ENCODE measurements around the gene PLXDC2.
A peak's percentile ranks its signal among the peaks of the same experiment; 100 is the strongest.
"Not testable (repeated sequence)": the region's sequence is repeated elsewhere in the genome, so short reads cannot be mapped to it uniquely, and the experiment has no call there.

PLXDC2 gene

DNA sequence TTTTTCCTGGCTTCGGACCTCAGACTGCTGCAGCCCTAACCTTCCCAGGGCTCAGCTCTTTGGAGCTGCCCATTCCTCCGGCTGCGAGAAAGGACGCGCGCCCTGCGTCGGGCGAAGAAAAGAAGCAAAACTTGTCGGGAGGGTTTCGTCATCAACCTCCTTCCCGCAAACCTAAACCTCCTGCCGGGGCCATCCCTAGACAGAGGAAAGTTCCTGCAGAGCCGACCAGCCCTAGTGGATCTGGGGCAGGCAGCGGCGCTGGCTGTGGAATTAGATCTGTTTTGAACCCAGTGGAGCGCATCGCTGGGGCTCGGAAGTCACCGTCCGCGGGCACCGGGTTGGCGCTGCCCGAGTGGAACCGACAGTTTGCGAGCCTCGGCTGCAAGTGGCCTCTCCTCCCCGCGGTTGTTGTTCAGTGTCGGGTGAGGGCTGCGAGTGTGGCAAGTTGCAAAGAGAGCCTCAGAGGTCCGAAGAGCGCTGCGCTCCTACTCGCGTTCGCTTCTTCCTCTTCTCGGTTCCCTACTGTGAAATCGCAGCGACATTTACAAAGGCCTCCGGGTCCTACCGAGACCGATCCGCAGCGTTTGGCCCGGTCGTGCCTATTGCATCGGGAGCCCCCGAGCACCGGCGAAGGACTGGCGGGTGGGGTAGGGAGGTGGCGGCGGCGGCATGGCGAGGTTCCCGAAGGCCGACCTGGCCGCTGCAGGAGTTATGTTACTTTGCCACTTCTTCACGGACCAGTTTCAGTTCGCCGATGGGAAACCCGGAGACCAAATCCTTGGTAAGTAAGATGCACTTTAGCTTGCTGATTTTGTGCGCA, at the start of gene PLXDC2:
PLXDC2 (plus strand) TSS at position 22 of the 820 bp plus-strand sequence.
- peak within 1 kb of the TSS; percentile 87 for H3K4me3 ChIP-seq (ENCODE audit: low read length)
- no peaks in the 10 kb centered on the region for H3K4me1 ChIP-seq (ENCODE audit: control insufficient read depth, insufficient read depth, low read length)
- no peak for DNase-seq (ENCODE audit: low read depth, low spot score)
- no CpG with 5 or more reads among the region's 65 CpGs for WGBS (ENCODE audit: insufficient coverage, insufficient read length)
- H3K27me3 ChIP-seq (ENCODE audit: control insufficient read depth, insufficient read depth, low read length) = no peaks in the 10 kb centered on the region
- H3K27ac ChIP-seq (ENCODE audit: low read length) = no peak within 1 kb of the TSS
- no peaks in the 10 kb centered on the region for H3K36me3 ChIP-seq (ENCODE audit: control insufficient read depth, insufficient read depth, low read length)
- no peaks in the 10 kb centered on the region for H3K9me3 ChIP-seq (ENCODE audit: control insufficient read depth, insufficient read depth, low read length)

DNA sequence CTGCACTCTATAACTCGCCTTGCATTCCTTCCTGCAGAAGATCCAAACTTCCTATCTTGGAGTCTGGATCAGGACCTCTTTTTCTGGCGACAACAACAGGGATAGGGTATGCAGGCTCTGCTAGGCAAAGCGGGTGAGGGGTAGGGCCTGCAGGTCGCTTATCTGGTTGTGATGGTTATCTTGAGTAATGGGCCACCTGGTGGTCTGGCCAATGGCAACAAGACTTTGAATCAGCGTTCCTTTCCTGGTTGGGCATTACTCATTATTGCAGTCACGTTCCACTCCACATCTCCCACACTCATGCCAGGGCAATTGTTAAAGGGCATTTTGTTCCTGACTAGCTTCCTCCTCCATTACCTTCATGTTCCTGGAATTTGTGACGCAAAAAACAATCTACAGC, 48.4 kb upstream of the PLXDC2 start:
- no CpG with 5 or more reads among the region's 7 CpGs for WGBS (ENCODE audit: insufficient coverage, insufficient read length)
- H3K27me3 ChIP-seq (ENCODE audit: control insufficient read depth, insufficient read depth, low read length) = no peaks in the 10 kb centered on the region

DNA sequence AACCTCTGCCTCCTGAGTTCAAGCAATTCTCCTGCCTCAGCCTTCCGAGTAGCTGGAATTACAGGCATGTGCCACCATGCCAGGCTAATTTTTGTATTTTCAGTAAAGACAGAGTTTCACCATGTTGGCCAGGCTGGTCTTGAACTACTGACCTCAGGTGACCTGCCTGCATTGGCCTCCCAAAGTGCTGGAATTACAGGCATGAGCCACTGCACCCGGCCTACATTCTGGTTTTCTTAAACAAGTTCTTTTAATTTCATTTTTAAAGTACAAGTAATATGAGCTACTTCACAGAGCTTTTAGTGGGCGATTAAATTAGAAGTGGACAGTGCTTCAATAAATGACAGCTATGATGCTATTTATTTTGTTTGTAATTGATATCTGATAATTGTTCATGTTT, 46.4 kb upstream of the PLXDC2 start:
- H3K9me3 ChIP-seq (ENCODE audit: control insufficient read depth, insufficient read depth, low read length); H3K27me3 ChIP-seq (ENCODE audit: control insufficient read depth, insufficient read depth, low read length); H3K36me3 ChIP-seq (ENCODE audit: control insufficient read depth, insufficient read depth, low read length); H3K4me1 ChIP-seq (ENCODE audit: control insufficient read depth, insufficient read depth, low read length); H3K4me3 ChIP-seq (ENCODE audit: low read length); H3K27ac ChIP-seq (ENCODE audit: low read length); DNase-seq (ENCODE audit: low read depth, low spot score): not testable (repeated sequence)
- WGBS (ENCODE audit: insufficient coverage, insufficient read length) = no CpG with 5 or more reads among the region's 3 CpGs

More for the DNA sequence above, 48.4 kb upstream of the PLXDC2 start:
- Histone ChIP-seq H3K9me3 (ENCODE audit: control insufficient read depth, insufficient read depth, low read length) (no peaks in the 10 kb centered on the region), H3K27ac (ENCODE audit: low read length) (no peak overlapping the region), H3K36me3 (ENCODE audit: control insufficient read depth, insufficient read depth, low read length) (no peaks in the 10 kb centered on the region), H3K4me3 (ENCODE audit: low read length) (no peak overlapping the region), H3K4me1 (ENCODE audit: control insufficient read depth, insufficient read depth, low read length) (no peaks in the 10 kb centered on the region)
- DNase-seq (ENCODE audit: low read depth, low spot score) = peak; percentile 22

DNA sequence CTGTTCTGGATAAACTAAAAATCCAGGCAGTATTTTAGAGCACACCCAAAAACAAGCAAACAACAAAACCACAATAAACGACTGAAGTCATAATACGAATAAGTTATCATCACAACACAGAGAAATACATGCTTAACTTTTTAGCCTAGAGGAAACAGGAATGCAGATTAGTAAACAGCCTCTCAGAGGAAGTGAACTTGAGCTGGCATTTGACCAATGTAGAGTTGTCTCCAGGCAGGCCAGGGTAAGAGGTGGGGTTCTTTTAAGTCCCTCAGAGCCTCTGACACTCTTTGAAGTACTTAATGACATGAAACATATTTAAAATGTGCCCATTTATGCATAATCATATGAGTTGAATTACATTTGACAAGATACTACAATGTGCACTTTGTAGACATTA, 43.3 kb upstream of the PLXDC2 start:
- Histone ChIP-seq H3K4me3 (ENCODE audit: low read length) (no peak overlapping the region), H3K27ac (ENCODE audit: low read length) (no peak overlapping the region), H3K27me3 (ENCODE audit: control insufficient read depth, insufficient read depth, low read length) (no peaks in the 10 kb centered on the region), H3K9me3 (ENCODE audit: control insufficient read depth, insufficient read depth, low read length) (no peaks in the 10 kb centered on the region), H3K4me1 (ENCODE audit: control insufficient read depth, insufficient read depth, low read length) (no peaks in the 10 kb centered on the region), H3K36me3 (ENCODE audit: control insufficient read depth, insufficient read depth, low read length) (no peaks in the 10 kb centered on the region)
- no CpG with 5 or more reads among the region's 2 CpGs for WGBS (ENCODE audit: insufficient coverage, insufficient read length)
- DNase-seq (ENCODE audit: low read depth, low spot score) = no peak

DNA sequence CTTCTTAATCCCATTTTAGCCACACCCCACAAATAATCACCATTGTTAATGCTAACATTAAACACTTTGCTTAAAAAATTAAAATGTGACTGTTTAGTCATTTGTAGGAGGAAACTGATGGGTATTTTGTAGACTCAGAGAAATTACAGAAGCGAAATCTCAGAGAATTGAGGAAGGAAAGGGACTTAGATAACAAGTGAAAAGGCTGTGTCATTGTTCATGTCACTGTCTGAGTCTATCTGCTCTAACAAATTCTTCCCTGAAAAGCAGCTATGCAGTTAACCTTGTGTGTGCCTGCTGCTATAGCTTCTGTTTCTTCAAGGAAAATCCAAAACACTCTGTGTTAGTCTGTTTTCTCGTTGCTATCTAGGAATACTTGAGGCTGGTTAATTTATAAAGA, 40.9 kb upstream of the PLXDC2 start:
- no peak for DNase-seq (ENCODE audit: low read depth, low spot score)
- no peaks in the 10 kb centered on the region for H3K9me3 ChIP-seq (ENCODE audit: control insufficient read depth, insufficient read depth, low read length)
- WGBS (ENCODE audit: insufficient coverage, insufficient read length) = no CpG with 5 or more reads among the region's 2 CpGs
- no peaks in the 10 kb centered on the region for H3K36me3 ChIP-seq (ENCODE audit: control insufficient read depth, insufficient read depth, low read length)
- H3K4me3 ChIP-seq (ENCODE audit: low read length) = no peak overlapping the region
- no peaks in the 10 kb centered on the region for H3K4me1 ChIP-seq (ENCODE audit: control insufficient read depth, insufficient read depth, low read length)
- no peak overlapping the region for H3K27ac ChIP-seq (ENCODE audit: low read length)
- H3K27me3 ChIP-seq (ENCODE audit: control insufficient read depth, insufficient read depth, low read length) = no peaks in the 10 kb centered on the region

DNA sequence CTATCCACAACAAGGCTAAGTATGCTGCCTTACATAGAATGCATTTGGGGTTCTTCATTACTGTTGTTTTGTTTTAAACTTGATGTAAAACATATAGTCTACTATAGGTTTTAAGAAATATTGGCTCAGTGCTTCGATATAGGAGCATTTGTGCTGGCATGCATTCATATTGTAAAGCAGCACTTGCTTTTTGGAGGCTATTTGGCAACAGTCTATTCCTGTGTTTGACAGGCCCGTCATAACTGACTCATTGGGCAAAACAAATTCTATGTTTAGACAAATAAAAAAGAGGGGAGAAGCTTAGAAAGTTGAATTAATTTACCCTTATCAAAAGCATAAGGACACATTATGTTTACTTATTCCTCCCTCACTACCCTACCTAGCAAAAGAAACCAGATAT, 38.4 kb upstream of the PLXDC2 start:
- H3K9me3 ChIP-seq (ENCODE audit: control insufficient read depth, insufficient read depth, low read length) = no peaks in the 10 kb centered on the region
- H3K27me3 ChIP-seq (ENCODE audit: control insufficient read depth, insufficient read depth, low read length) = no peaks in the 10 kb centered on the region
- WGBS (ENCODE audit: insufficient coverage, insufficient read length) = no CpG with 5 or more reads among the region's 2 CpGs
- H3K4me1 ChIP-seq (ENCODE audit: control insufficient read depth, insufficient read depth, low read length) = no peaks in the 10 kb centered on the region
- H3K4me3 ChIP-seq (ENCODE audit: low read length) = no peak overlapping the region
- no peak for DNase-seq (ENCODE audit: low read depth, low spot score)
- H3K36me3 ChIP-seq (ENCODE audit: control insufficient read depth, insufficient read depth, low read length) = no peaks in the 10 kb centered on the region
- H3K27ac ChIP-seq (ENCODE audit: low read length) = no peak overlapping the region

DNA sequence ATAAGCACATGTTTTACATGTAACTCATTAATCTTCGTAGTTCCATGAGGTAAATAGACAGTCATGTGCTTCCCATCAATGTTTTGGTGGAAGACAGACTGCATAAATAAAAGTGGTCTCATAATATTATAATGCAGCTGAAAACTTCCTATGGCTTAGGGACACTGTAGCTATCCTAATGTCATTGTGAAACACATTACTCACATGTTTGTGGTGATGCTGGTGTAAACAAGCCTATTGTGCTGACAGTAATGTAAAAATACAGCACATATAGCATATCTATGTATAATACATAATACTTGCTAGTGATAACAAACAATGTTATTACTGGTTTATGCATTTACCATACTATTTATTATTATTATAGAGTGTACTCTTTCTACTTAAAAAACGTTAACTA, 37.2 kb upstream of the PLXDC2 start:
- Histone ChIP-seq H3K4me1 (ENCODE audit: control insufficient read depth, insufficient read depth, low read length) (no peaks in the 10 kb centered on the region), H3K4me3 (ENCODE audit: low read length) (no peak overlapping the region), H3K27me3 (ENCODE audit: control insufficient read depth, insufficient read depth, low read length) (no peaks in the 10 kb centered on the region), H3K9me3 (ENCODE audit: control insufficient read depth, insufficient read depth, low read length) (no peaks in the 10 kb centered on the region), H3K36me3 (ENCODE audit: control insufficient read depth, insufficient read depth, low read length) (no peaks in the 10 kb centered on the region), H3K27ac (ENCODE audit: low read length) (no peak overlapping the region)
- no CpG with 5 or more reads among the region's 2 CpGs for WGBS (ENCODE audit: insufficient coverage, insufficient read length)
- no peak for DNase-seq (ENCODE audit: low read depth, low spot score)

DNA sequence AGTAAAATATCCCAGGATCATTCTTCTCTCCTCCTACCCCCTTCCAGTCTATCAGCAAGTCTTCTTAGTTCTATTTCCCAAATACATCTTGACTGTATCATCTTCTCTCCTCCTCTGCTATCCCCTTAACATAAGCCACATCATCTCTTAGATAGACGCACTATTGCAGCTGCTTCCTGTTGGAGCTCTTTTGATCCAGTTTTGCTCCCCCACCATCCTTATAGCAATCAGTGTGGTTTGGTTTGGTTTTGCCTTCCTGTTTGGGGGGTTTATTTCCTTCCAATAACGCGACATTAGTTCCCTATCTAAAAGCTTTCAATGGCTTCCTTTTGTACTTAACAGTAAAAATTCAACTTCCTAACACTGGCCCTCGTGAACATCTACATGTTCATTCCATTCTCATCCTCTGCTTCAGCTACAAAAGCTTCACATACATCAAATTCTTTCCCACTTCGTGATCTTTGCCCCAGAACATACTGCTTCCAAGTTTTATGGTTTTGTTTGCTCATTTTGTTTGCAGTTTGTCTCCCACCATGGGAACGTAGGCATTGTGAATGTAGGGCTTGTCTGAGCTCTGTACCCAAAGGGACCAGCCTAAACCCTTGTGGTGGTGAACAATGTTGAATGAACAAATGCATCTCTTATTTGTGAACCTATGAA, 33.7 kb upstream of the PLXDC2 start:
- no peak overlapping the region for H3K27ac ChIP-seq (ENCODE audit: low read length)
- H3K4me3 ChIP-seq (ENCODE audit: low read length) = no peak overlapping the region
- DNase-seq (ENCODE audit: low read depth, low spot score) = no peak
- no peaks in the 10 kb centered on the region for H3K9me3 ChIP-seq (ENCODE audit: control insufficient read depth, insufficient read depth, low read length)
- 100% methylated on average over 1 of the region's 6 CpGs for whole genome bisulfite sequencing (ENCODE audit: insufficient coverage, insufficient read length)
- no peaks in the 10 kb centered on the region for H3K27me3 ChIP-seq (ENCODE audit: control insufficient read depth, insufficient read depth, low read length)
- no peaks in the 10 kb centered on the region for H3K36me3 ChIP-seq (ENCODE audit: control insufficient read depth, insufficient read depth, low read length)
- no peaks in the 10 kb centered on the region; the same call in 1 of the 2 replicates for H3K4me1 ChIP-seq (ENCODE audit: control insufficient read depth, insufficient read depth, low read length)

DNA sequence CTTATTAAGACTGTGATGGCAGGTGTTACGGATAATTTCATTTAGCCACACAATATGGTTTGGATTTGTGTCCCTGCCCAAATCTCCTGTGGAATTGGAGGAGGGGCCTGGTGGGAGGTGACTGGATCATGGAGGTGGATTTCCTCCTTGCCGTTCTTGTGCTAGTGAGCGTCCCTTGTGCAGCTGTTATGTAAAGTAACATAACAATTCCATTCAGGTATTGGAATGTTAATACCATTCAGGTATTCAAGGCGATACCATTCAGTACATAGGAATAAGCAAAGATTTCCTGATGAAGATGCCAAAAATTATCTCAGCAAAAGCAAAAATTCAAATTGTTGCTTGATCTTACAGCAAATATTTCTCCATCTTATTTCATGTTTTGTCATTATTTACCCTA, 32.5 kb upstream of the PLXDC2 start:
- no peak overlapping the region for H3K27ac ChIP-seq (ENCODE audit: low read length)
- H3K27me3 ChIP-seq (ENCODE audit: control insufficient read depth, insufficient read depth, low read length) = no peaks in the 10 kb centered on the region
- H3K4me1 ChIP-seq (ENCODE audit: control insufficient read depth, insufficient read depth, low read length) = no peaks in the 10 kb centered on the region; the same call in 1 of the 2 replicates
- no peaks in the 10 kb centered on the region for H3K9me3 ChIP-seq (ENCODE audit: control insufficient read depth, insufficient read depth, low read length)
- H3K4me3 ChIP-seq (ENCODE audit: low read length) = no peak overlapping the region
- WGBS (ENCODE audit: insufficient coverage, insufficient read length) = no CpG with 5 or more reads among the region's 4 CpGs
- DNase-seq (ENCODE audit: low read depth, low spot score) = no peak
- no peaks in the 10 kb centered on the region for H3K36me3 ChIP-seq (ENCODE audit: control insufficient read depth, insufficient read depth, low read length)

DNA sequence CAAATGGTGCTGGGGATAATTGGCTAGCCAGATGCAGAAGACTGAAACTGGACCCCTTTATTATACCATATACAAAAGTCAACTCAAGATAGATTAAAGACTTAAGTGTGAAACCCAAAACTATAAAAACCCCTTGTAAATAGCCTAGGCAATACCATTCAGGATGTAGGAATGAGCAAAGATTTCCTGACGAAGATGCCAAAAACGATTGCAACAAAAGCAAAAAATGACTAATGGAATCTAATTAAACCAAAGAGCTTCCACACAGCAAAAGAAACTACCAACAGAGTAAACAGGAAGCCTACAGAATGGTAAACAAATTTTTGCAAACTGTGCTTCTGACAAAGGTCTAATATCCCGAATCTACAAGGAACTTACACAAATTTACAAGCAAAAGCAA, 30.9 kb upstream of the PLXDC2 start:
- Histone ChIP-seq H3K27ac (ENCODE audit: low read length) (no peak overlapping the region), H3K27me3 (ENCODE audit: control insufficient read depth, insufficient read depth, low read length) (no peaks in the 10 kb centered on the region)
- WGBS (ENCODE audit: insufficient coverage, insufficient read length) = no CpG with 5 or more reads among the region's 3 CpGs

More for the DNA sequence above, 30.9 kb upstream of the PLXDC2 start:
- Histone ChIP-seq H3K4me1 (ENCODE audit: control insufficient read depth, insufficient read depth, low read length) (no peaks in the 10 kb centered on the region; the same call in 1 of the 2 replicates), H3K36me3 (ENCODE audit: control insufficient read depth, insufficient read depth, low read length) (no peaks in the 10 kb centered on the region), H3K9me3 (ENCODE audit: control insufficient read depth, insufficient read depth, low read length) (no peaks in the 10 kb centered on the region), H3K4me3 (ENCODE audit: low read length) (no peak overlapping the region)
- DNase-seq (ENCODE audit: low read depth, low spot score) = no peak

Measured in iPS DF 6.9 (cell line).